Upper lobe of right lung (tissue), 1 donor: Measurements from ENCODE around the gene MAP2. TPM values are rescaled to one million over a fixed set of nuclear protein-coding genes. Genes with fewer than 3 reads are reported as not detected.

Experiments
- ATAC-seq: fragments of 200-7000 bp; cut with Tn5 transposase; one replicate; pipeline ENCODE4 v1.9.1; 2020; ENCODE audit warnings: mild to moderate bottlenecking, moderate library complexity
- DNase-seq: peaks from one replicate; pipeline ENCODE4 v3.0.0-alpha.2; 2020
- H3K27ac ChIP-seq: fragments of 200-600 bp; one replicate; pipeline ENCODE4 v1.8.0; 2022
- H3K27me3 ChIP-seq: fragments of 200-600 bp; one replicate; pipeline ENCODE4 v1.8.0; 2022; ENCODE audit warnings: mild to moderate bottlenecking
- H3K36me3 ChIP-seq: fragments of 200-600 bp; one replicate; pipeline ENCODE4 v1.8.0; 2022
- H3K4me1 ChIP-seq: fragments of 200-600 bp; one replicate; pipeline ENCODE4 v1.8.0; 2022
- H3K4me3 ChIP-seq: fragments of 200-600 bp; one replicate; pipeline ENCODE4 v1.8.0; 2022; ENCODE audit warnings: mild to moderate bottlenecking
- H3K9me3 ChIP-seq: fragments of 200-600 bp; one replicate; pipeline ENCODE4 v1.8.0; 2022
- CTCF ChIP-seq: fragments of 200-600 bp; IDR thresholded peaks from one replicate; pipeline ENCODE4 v1.8.0; 2022; ENCODE audit warnings: antibody characterized with exemption
- intact Hi-C: fragments of 100-400 bp; cut with DNase I; formaldehyde crosslinking; loops from one replicate; pipeline ENCODE4 v1.11.0; 2022
- total RNA-seq: library from RNA; stranded (reverse); fragmentation: NEBNext Ultra II Directional; extraction: Animal tissue kit (Norgen Biotek cat#: 25700); gene quantifications from one replicate; pipeline ENCODE4 v1.2.1, GENCODE V29; 2021
- donor health status: DM: no; HTN: yes; CAD: no; lungs with severe emphysema.

The MAP2 gene
- total RNA-seq, 1 donor from 2014 or later = 44.0 TPM

GRCh38 chr2:209525331-209525730 lies 101.5 kb downstream of the MAP2 start:
- intact Hi-C loops = no loop called here
- H3K27me3 ChIP-seq = no peaks in the 10 kb centered on the region
- no peak for TF ChIP-seq CTCF
- H3K4me1 ChIP-seq = peaks cover 12% of the 10 kb centered on the region
- H3K27ac ChIP-seq = peak overlapping the region; percentile 65
- DNase-seq (no peak), ATAC-seq (no peak)
- no peaks in the 10 kb centered on the region for H3K36me3 ChIP-seq
- H3K4me3 ChIP-seq = no peak overlapping the region
- no peaks in the 10 kb centered on the region for H3K9me3 ChIP-seq

- Histone ChIP-seq H3K27ac (peak overlapping the region; percentile 71), H3K9me3 (no peaks in the 10 kb centered on the region), H3K4me1 (peaks cover 12% of the 10 kb centered on the region), H3K4me3 (peak overlapping the region; percentile 29), H3K27me3 (no peaks in the 10 kb centered on the region), H3K36me3 (no peaks in the 10 kb centered on the region)
- intact Hi-C loops = no loop called here
- ATAC-seq (peak; percentile 57), DNase-seq (no peak)
- no peak for TF ChIP-seq CTCF
Measured at GRCh38 chr2:209525834-209526281, 102.0 kb downstream of the MAP2 start.

- DNase-seq (no peak), ATAC-seq (peak; percentile 80)
- no peaks in the 10 kb centered on the region for H3K36me3 ChIP-seq
- peaks cover 12% of the 10 kb centered on the region for H3K4me1 ChIP-seq
- H3K9me3 ChIP-seq = no peaks in the 10 kb centered on the region
- H3K27me3 ChIP-seq = no peaks in the 10 kb centered on the region
- intact Hi-C loops = no loop called here
- peak overlapping the region; percentile 29 for H3K4me3 ChIP-seq
- H3K27ac ChIP-seq = peak overlapping the region; percentile 71
- no peak for TF ChIP-seq CTCF
Measured at GRCh38 chr2:209526561-209526960, 102.7 kb downstream of the MAP2 start.

GRCh38 chr2:209529579-209529978 lies 105.7 kb downstream of the MAP2 start:
- TF ChIP-seq CTCF = no peak
- Histone ChIP-seq H3K9me3 (no peaks in the 10 kb centered on the region), H3K36me3 (no peaks in the 10 kb centered on the region), H3K27me3 (no peaks in the 10 kb centered on the region), H3K4me1 (peaks cover 12% of the 10 kb centered on the region), H3K27ac (no peak overlapping the region), H3K4me3 (no peak overlapping the region)
- DNase-seq = no peak
- no peak for ATAC-seq
- intact Hi-C loops = no loop called here

GRCh38 chr2:209532321-209532720 lies 108.5 kb downstream of the MAP2 start:
- intact Hi-C loops = no loop called here
- Histone ChIP-seq H3K9me3 (no peaks in the 10 kb centered on the region), H3K27me3 (no peaks in the 10 kb centered on the region), H3K4me3 (no peak overlapping the region), H3K4me1 (no peaks in the 10 kb centered on the region), H3K27ac (no peak overlapping the region), H3K36me3 (no peaks in the 10 kb centered on the region)
- DNase-seq = no peak
- no peak for TF ChIP-seq CTCF
- no peak for ATAC-seq

GRCh38 chr2:209533391-209533790 lies 109.5 kb downstream of the MAP2 start:
- no peak for TF ChIP-seq CTCF
- Histone ChIP-seq H3K27me3 (no peaks in the 10 kb centered on the region), H3K27ac (no peak overlapping the region), H3K36me3 (no peaks in the 10 kb centered on the region), H3K4me1 (no peaks in the 10 kb centered on the region), H3K9me3 (no peaks in the 10 kb centered on the region), H3K4me3 (no peak overlapping the region)
- no peak for DNase-seq
- intact Hi-C loops = no loop called here
- ATAC-seq = no peak
